Fibroblast of skin of abdomen (primary cell): ENCODE data around the gene RBMS3.
A peak's percentile ranks its signal among the peaks of the same experiment; 100 is the strongest.

Source experiments
- DNase-seq: peaks from one replicate; pipeline ENCODE4 v3.0.0-alpha.2; 2013

The RBMS3 gene

GRCh38 chr3:29277249-29277648, 3.6 kb upstream of the RBMS3 start:
- DNase-seq: no peak

GRCh38 chr3:29279286-29279685, 1.6 kb upstream of the RBMS3 start:
- no peak for DNase-seq

GRCh38 chr3:29279806-29280205, 1.1 kb upstream of the RBMS3 start:
- DNase-seq: no peak

GRCh38 chr3:29281094-29281343, 148 bp downstream of the RBMS3 start:
- peak; percentile 65 for DNase-seq

- peak; percentile 47 for DNase-seq
Measured at GRCh38 chr3:29281344-29282241, 722 bp downstream of the RBMS3 start.

- peak; percentile 56 for DNase-seq
Measured at GRCh38 chr3:29282427-29283230, 1.8 kb downstream of the RBMS3 start.

GRCh38 chr3:29283231-29284119, 2.6 kb downstream of the RBMS3 start:
- DNase-seq: no peak

GRCh38 chr3:29284497-29284896, 3.6 kb downstream of the RBMS3 start:
- DNase-seq: no peak

GRCh38 chr3:29285471-29286071, 4.7 kb downstream of the RBMS3 start:
- no peak for DNase-seq

GRCh38 chr3:29286478-29287240, 5.8 kb downstream of the RBMS3 start:
- peak; percentile 92 for DNase-seq

GRCh38 chr3:29290596-29290995, 9.7 kb downstream of the RBMS3 start:
- no peak for DNase-seq

GRCh38 chr3:29291260-29291981, 10.6 kb downstream of the RBMS3 start:
- DNase-seq: no peak

- DNase-seq: no peak
Measured at GRCh38 chr3:29291982-29292363, 11.1 kb downstream of the RBMS3 start.

- DNase-seq: peak; percentile 76
Measured at GRCh38 chr3:29293421-29293820, 12.6 kb downstream of the RBMS3 start.

GRCh38 chr3:29297998-29298397, 17.1 kb downstream of the RBMS3 start:
- no peak for DNase-seq

GRCh38 chr3:29301332-29302019, 20.6 kb downstream of the RBMS3 start:
- peak; percentile 47 for DNase-seq

- no peak for DNase-seq
Measured at GRCh38 chr3:29302619-29303018, 21.7 kb downstream of the RBMS3 start.

- DNase-seq: no peak
Measured at GRCh38 chr3:29307295-29307694, 26.4 kb downstream of the RBMS3 start.

- DNase-seq: no peak
Measured at GRCh38 chr3:29310865-29311264, 30.0 kb downstream of the RBMS3 start.

- DNase-seq: peak; percentile 59
Measured at GRCh38 chr3:29311795-29312194, 30.9 kb downstream of the RBMS3 start.
